ENCODE measurements around the gene MED6.
A peak's percentile ranks its signal among the peaks of the same experiment; 100 is the strongest.

The MED6 gene

GRCh38 chr14:70595443-70596185, 4.8 kb downstream of the MED6 start:
- POLR2A ChIA-PET: no interaction called here

GRCh38 chr14:70594461-70594860, 6.0 kb downstream of the MED6 start:
- DNase-seq (ENCODE audit: low read depth, low spot score): no peak
- no peak for TF ChIP-seq CTCF (IDR thresholded peaks at IDR 0.05; ENCODE audit: insufficient read depth, low read length, missing control alignments)
- H3K4me3 ChIP-seq (ENCODE audit: low read depth, low read length): no peak overlapping the region
- ChIA-PET POLR2A (no interaction called here), CTCF (no interaction called here)

More at GRCh38 chr14:70595443-70596185, 4.8 kb downstream of the MED6 start:
- no peak overlapping the region for H3K4me3 ChIP-seq (ENCODE audit: low read depth, low read length)
- no peak for TF ChIP-seq CTCF (IDR thresholded peaks at IDR 0.05; ENCODE audit: insufficient read depth, low read length, missing control alignments)
- CTCF ChIA-PET: interaction anchor here (1.2 kb wide), 1 partner anchor 222 kb away, joined by 3 read pairs; no protein-coding TSS in a partner anchor
- no peak for DNase-seq (ENCODE audit: low read depth, low spot score)

GRCh38 chr14:70585231-70585630, 15.2 kb downstream of the MED6 start:
- peak; percentile 2 for TF ChIP-seq CTCF (IDR thresholded peaks at IDR 0.05; ENCODE audit: insufficient read depth, low read length, missing control alignments)
- ChIA-PET POLR2A (no interaction called here), CTCF (no interaction called here)
- H3K4me3 ChIP-seq (ENCODE audit: low read depth, low read length): no peak overlapping the region
- DNase-seq (ENCODE audit: low read depth, low spot score): no peak

- TF ChIP-seq CTCF (IDR thresholded peaks at IDR 0.05; ENCODE audit: insufficient read depth, low read length, missing control alignments): no peak
- POLR2A ChIA-PET: no interaction called here
- CTCF ChIA-PET: no interaction called here
- H3K4me3 ChIP-seq (ENCODE audit: low read depth, low read length): no peak overlapping the region
- DNase-seq (ENCODE audit: low read depth, low spot score): no peak
Measured at GRCh38 chr14:70576891-70577290, 23.6 kb downstream of the MED6 start.

GRCh38 chr14:70573050-70573449, 27.4 kb downstream of the MED6 start:
- DNase-seq (ENCODE audit: low read depth, low spot score): no peak
- ChIA-PET POLR2A (no interaction called here), CTCF (no interaction called here)
- TF ChIP-seq CTCF (IDR thresholded peaks at IDR 0.05; ENCODE audit: insufficient read depth, low read length, missing control alignments): no peak
- H3K4me3 ChIP-seq (ENCODE audit: low read depth, low read length): no peak overlapping the region

- ChIA-PET CTCF (no interaction called here), POLR2A (no interaction called here)
- no peak for DNase-seq (ENCODE audit: low read depth, low spot score)
- TF ChIP-seq CTCF (IDR thresholded peaks at IDR 0.05; ENCODE audit: insufficient read depth, low read length, missing control alignments): no peak
- H3K4me3 ChIP-seq (ENCODE audit: low read depth, low read length): no peak overlapping the region
Measured at GRCh38 chr14:70571139-70571538, 29.3 kb downstream of the MED6 start.

Data from AG04449 (cell line).